A673 (cell line): ENCODE data around the gene CAMK4. TPM values are rescaled to one million over a fixed set of nuclear protein-coding genes. Genes with fewer than 3 reads are reported as not detected.

Experiments used
- BruUV-seq: library from RNA; stranded (reverse); fragments of 400-500 nt; replicated peaks from 2 replicates; lab custom pipeline; 2021; lab: Mats Ljungman, UMichigan
- CTCF ChIA-PET: fragments of 300-600 bp; sonication (Branson Sonifier 250); formaldehyde crosslinking; loops from one replicate; lab custom pipeline; 2022; ENCODE audit warnings: antibody characterized with exemption; lab: Charles Lee
- POLR2A ChIA-PET: fragments of 300-600 bp; sonication (Branson Sonifier 250); formaldehyde crosslinking; loops from one replicate; lab custom pipeline; 2022; ENCODE audit warnings: antibody characterized with exemption; ENCODE audit not compliant: low non-redundant PET; lab: Charles Lee
- DNase-seq: peaks from one replicate; pipeline ENCODE4 v3.0.0-alpha.2; 2015; ENCODE audit warnings: low spot score
- H3K27ac ChIP-seq: fragments of 200-600 bp; sonication (generic); 2 replicates; pipeline ENCODE4 v1.5.1; 2016; ENCODE audit warnings: mixed run types, low read depth, mild to moderate bottlenecking, mixed read lengths, antibody characterized with exemption, low read length; ENCODE audit not compliant: poor library complexity, severe bottlenecking
- H3K27me3 ChIP-seq: fragments of 200-600 bp; sonication (generic); replicated peaks from 2 replicates; pipeline ENCODE4 v1.6.1; 2017; ENCODE audit warnings: mixed run types, low read depth, mild to moderate bottlenecking, mixed read lengths, antibody characterized with exemption, low read length; ENCODE audit not compliant: insufficient read depth, poor library complexity
- H3K36me3 ChIP-seq: fragments of 200-600 bp; sonication (generic); 2 replicates; pipeline ENCODE4 v1.6.1; 2016; ENCODE audit warnings: mixed run types, mild to moderate bottlenecking, mixed read lengths, antibody characterized with exemption, low read length; ENCODE audit not compliant: insufficient read depth, poor library complexity, severe bottlenecking
- H3K4me1 ChIP-seq: fragments of 200-600 bp; sonication (generic); 2 replicates; pipeline ENCODE4 v1.6.1; 2017; ENCODE audit warnings: mixed run types, mild to moderate bottlenecking, mixed read lengths, antibody characterized with exemption, low read length; ENCODE audit not compliant: insufficient read depth, poor library complexity, severe bottlenecking
- H3K4me3 ChIP-seq: fragments of 200-600 bp; sonication (generic); 2 replicates; pipeline ENCODE4 v1.5.1; 2016; ENCODE audit warnings: low read depth, mixed run types, mild to moderate bottlenecking, mixed read lengths, low read length; ENCODE audit not compliant: poor library complexity, severe bottlenecking
- H3K9me3 ChIP-seq: fragments of 200-600 bp; sonication (generic); 2 replicates; pipeline ENCODE4 v1.6.1; 2016; ENCODE audit warnings: mixed run types, low read depth, mild to moderate bottlenecking, mixed read lengths, antibody characterized with exemption, low read length; ENCODE audit not compliant: poor library complexity, severe bottlenecking
- CTCF ChIP-seq: fragments of 300-800, 200-600 bp; sonication (generic); conservative IDR thresholded peaks from 2 replicates; pipeline ENCODE4 v1.5.1; 2017; ENCODE audit warnings: low read depth, mild to moderate bottlenecking, antibody characterized with exemption, low read length, moderate library complexity, mixed read lengths
- EZH2 ChIP-seq: fragments of 200-600 bp; sonication (generic); IDR thresholded peaks from 2 replicates; pipeline ENCODE4 v1.6.1; 2017; ENCODE audit warnings: borderline replicate concordance, low read depth, mild to moderate bottlenecking, mixed read lengths, antibody characterized with exemption, low read length; ENCODE audit not compliant: poor library complexity, severe bottlenecking
- intact Hi-C: fragments of 100-400 bp; cut with micrococcal nuclease; formaldehyde crosslinking; loops from one replicate; pipeline ENCODE4 v1.10.0; 2022; ENCODE audit not compliant: unreplicated experiment
- total RNA-seq: library from RNA; stranded (reverse); gene quantifications from 2 replicates; pipeline ENCODE4 v1.2.3, GENCODE V29; 2021

The CAMK4 gene
- total RNA-seq, 1 experiment from 2014 or later = 0.88 TPM

- ChIA-PET CTCF (no interaction called here), POLR2A (no interaction called here)
- Histone ChIP-seq H3K9me3 (no peaks in the 10 kb centered on the region), H3K4me3 (no peak overlapping the region), H3K4me1 (no peaks in the 10 kb centered on the region), H3K27me3 (peaks cover 20% of the 10 kb centered on the region), H3K36me3 (no peaks in the 10 kb centered on the region), H3K27ac (no peak overlapping the region)
- no TSS peak for BruUV-seq
- intact Hi-C loops = no loop called here
- no peak for DNase-seq
- TF ChIP-seq CTCF (no peak), EZH2 (no peak)
These were observed 84.8 kb downstream of the CAMK4 start for GRCh38 chr5:111308951-111309350.

GRCh38 chr5:111309384-111309783 lies 85.2 kb downstream of the CAMK4 start:
- Histone ChIP-seq H3K4me3 (no peak overlapping the region), H3K9me3 (no peaks in the 10 kb centered on the region), H3K4me1 (no peaks in the 10 kb centered on the region), H3K27ac (no peak overlapping the region), H3K36me3 (no peaks in the 10 kb centered on the region), H3K27me3 (peaks cover 20% of the 10 kb centered on the region)
- ChIA-PET POLR2A (no interaction called here), CTCF (no interaction called here)
- TF ChIP-seq EZH2 = no peak
- TF ChIP-seq CTCF = no peak
- intact Hi-C loops = no loop called here
- BruUV-seq = no TSS peak
- DNase-seq = no peak

GRCh38 chr5:111310711-111311620 lies 86.8 kb downstream of the CAMK4 start:
- ChIA-PET CTCF (no interaction called here), POLR2A (no interaction called here)
- Histone ChIP-seq H3K4me1 (no peaks in the 10 kb centered on the region), H3K27me3 (peaks cover 20% of the 10 kb centered on the region), H3K27ac (no peak overlapping the region), H3K4me3 (no peak overlapping the region), H3K36me3 (no peaks in the 10 kb centered on the region), H3K9me3 (no peaks in the 10 kb centered on the region)
- TF ChIP-seq CTCF = no peak
- TF ChIP-seq EZH2 = no peak
- no peak for DNase-seq
- intact Hi-C loops = no loop called here
- no TSS peak for BruUV-seq
